ENCODE data around the gene SAC3D1. TPM values are rescaled to one million over a fixed set of nuclear protein-coding genes. Genes with fewer than 3 reads are reported as not detected.

Gene SAC3D1
- polyA plus RNA-seq, 2 of the 4 experiments (the other 2 are of a cell fraction), result 12.9 to 29.0 TPM

DNA sequence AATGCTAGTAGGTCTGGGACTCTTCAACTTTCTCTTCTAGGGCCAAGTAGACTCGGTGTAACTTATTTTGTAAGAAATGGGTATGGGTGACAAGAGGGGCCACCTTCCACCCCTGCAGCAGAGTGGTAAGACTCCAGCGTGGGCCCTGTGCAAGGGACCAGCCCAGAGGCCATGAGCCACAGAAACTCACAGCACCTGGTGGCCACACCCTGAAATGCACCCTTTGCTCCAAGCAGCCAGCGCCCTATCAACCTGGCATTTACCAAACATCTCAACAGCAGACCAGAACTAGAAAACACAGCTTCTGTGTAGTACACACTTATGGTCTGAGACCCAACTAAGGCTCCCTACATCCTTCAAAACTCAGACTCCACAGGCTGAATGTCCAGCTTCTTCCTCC is 37.1 kb downstream of the SAC3D1 start:
- 52% methylated on average over 3 of the region's 3 CpGs for WGBS (ENCODE audit: missing lambda C conversion rate)
- FAIRE-seq (no peak), ATAC-seq (peak; percentile 91 to 92), DNase-seq (ENCODE audit: low read depth in 1 of 2, low spot score in 1 of 2) (peak; percentile 69 to 77)
- Histone ChIP-seq H3K4me1 (peaks cover 29% of the 10 kb centered on the region), H3K9me3 (no peaks in the 10 kb centered on the region), H3K27ac (peak overlapping the region in 1 of 2 experiments; percentile 22; a peak in 1 of 6 replicates), H3K4me3 (no peak overlapping the region), H3K4me2 (0 out of 3 replicates have a peak overlapping the region, but pooled peaks have one; percentile 11)
- TF ChIP-seq, protein P1, sequence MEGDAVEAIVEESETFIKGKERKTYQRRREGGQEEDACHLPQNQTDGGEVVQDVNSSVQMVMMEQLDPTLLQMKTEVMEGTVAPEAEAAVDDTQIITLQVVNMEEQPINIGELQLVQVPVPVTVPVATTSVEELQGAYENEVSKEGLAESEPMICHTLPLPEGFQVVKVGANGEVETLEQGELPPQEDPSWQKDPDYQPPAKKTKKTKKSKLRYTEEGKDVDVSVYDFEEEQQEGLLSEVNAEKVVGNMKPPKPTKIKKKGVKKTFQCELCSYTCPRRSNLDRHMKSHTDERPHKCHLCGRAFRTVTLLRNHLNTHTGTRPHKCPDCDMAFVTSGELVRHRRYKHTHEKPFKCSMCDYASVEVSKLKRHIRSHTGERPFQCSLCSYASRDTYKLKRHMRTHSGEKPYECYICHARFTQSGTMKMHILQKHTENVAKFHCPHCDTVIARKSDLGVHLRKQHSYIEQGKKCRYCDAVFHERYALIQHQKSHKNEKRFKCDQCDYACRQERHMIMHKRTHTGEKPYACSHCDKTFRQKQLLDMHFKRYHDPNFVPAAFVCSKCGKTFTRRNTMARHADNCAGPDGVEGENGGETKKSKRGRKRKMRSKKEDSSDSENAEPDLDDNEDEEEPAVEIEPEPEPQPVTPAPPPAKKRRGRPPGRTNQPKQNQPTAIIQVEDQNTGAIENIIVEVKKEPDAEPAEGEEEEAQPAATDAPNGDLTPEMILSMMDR (IDR thresholded peaks at IDR 0.05), result peak; percentile 47
- TF ChIP-seq RCOR1 (IDR thresholded peaks at IDR 0.05; ENCODE audit: low read depth, low read length) (no peak), MYC (IDR thresholded peaks at IDR 0.05; ENCODE audit: borderline replicate concordance, low read length) (0 out of 2 replicates have a peak, but pooled peaks have one; percentile 49), HDAC2 (IDR thresholded peaks at IDR 0.05) (no peak), SMC3 (IDR thresholded peaks at IDR 0.05) (peak; percentile 55), RAD21 (conservative IDR thresholded peaks at IDR 0.05 in 1 of 2, IDR thresholded peaks at IDR 0.05 in 1 of 2) (peak; percentile 41 to 48; a peak in 3 of 5 replicates)
- ChIA-PET POLR2A (no interaction called here), CTCF (interaction anchor here (0.5 to 5.5 kb wide), 23 partner anchors 8 to 1862 kb away, joined by 3 to 35 read pairs (median 4); partner anchors contain the start of genes ARL2, NAALADL1 and PPP2R5B)

DNA sequence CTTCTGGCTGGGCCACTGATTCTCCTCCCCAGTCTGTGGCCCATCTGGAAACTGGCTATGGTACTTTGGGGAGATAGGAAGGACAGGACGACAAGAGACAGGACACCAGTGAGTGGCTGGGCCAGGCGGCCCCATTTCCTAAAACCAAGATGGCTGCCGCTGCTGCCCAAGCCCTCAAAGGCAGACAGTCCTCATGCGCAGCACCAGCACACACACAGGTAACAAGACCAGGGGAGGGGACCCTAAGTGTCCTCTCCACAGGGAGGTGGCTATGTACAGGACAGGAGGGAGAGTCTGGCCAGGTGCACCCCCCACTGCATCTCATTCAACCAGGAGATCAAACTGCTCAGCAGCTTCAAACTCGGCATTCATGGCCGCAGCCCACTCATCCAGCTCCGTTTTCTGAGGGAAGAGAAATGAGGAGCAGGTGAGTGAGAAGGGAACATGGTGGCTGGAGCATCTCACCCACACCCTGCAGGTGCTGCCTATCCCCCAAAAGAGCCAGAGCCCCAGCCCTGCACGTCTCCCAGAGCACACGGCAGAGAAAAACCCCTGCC is 37.9 kb downstream of the SAC3D1 start:
- TF ChIP-seq, protein P1 (IDR thresholded peaks at IDR 0.05), result no peak
- no peak for TF ChIP-seq ZFP36 (IDR thresholded peaks at IDR 0.05; ENCODE audit: borderline replicate concordance, partially characterized antibody)
- no peak for ATAC-seq
- Histone ChIP-seq H3K4me2 (0 out of 3 replicates have a peak overlapping the region, but pooled peaks have one; percentile 11), H3K4me3 (no peak overlapping the region), H3K27ac (peak overlapping the region in 1 of 2 experiments; percentile 22; a peak in 1 of 6 replicates), H3K9me3 (no peaks in the 10 kb centered on the region), H3K4me1 (peaks cover 29% of the 10 kb centered on the region)
- 84% methylated on average over 9 of the region's 9 CpGs for WGBS (ENCODE audit: missing lambda C conversion rate)
- DNase-seq (ENCODE audit: low read depth in 1 of 2, low spot score in 1 of 2), result no peak
- CTCF ChIA-PET, result interaction anchor here (0.5 to 5.5 kb wide), 19 partner anchors 9 to 1861 kb away, joined by 3 to 35 read pairs (median 4); partner anchors contain the start of genes ARL2, NAALADL1 and TM7SF2
- no peak for FAIRE-seq
- POLR2A ChIA-PET, result no interaction called here

DNA sequence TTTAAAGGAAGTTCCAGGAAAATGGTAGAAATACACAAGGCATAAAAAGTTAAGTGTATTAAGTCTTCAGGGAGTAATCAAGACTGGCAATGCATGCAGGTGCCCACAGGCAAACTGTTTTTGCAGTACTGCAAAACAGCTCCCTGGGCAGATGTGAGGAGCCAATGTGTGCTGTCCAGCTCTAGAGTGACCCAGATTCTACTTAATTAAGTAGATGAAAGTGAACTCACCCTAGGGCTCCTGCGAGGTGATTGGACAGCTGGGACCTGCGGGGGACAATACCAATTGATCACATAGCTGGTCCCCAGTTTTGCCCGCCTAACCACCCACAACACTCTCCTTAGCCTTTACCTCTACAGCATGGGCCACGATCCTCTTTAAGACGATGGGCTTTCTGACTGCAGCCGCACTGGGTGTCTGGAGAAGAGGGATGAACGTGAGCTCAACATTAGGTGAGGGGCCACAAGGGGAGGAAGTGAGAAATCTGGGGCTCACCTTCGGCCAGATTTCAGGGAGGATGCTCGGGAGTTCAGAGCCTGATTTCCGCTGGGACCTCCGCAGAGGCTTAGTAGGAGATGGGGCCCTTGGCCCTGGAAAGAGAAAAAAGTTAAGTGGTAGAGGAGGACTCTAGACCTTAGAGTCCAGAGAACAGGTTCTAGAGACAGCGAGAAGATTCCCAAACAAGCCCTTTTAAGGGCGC is 42.3 kb downstream of the SAC3D1 start:
- DNase-seq (ENCODE audit: low read depth in 1 of 2, low spot score in 1 of 2), result no peak
- Histone ChIP-seq H3K4me2 (peak overlapping the region; percentile 89), H3K4me3 (peak overlapping the region; percentile 82), H3K9me3 (no peaks in the 10 kb centered on the region), H3K4me1 (peaks cover 32% of the 10 kb centered on the region), H3K27ac (peak overlapping the region; percentile 85 to 90)
- CTCF ChIA-PET, result interaction anchor here (0.7 to 2.8 kb wide), 9 partner anchors 11 to 88 kb away, joined by 3 to 12 read pairs (median 4); partner anchors contain the start of genes ARL2, TM7SF2 and ZNHIT2
- 2% methylated on average over 13 of the region's 13 CpGs for WGBS (ENCODE audit: missing lambda C conversion rate)
- TF ChIP-seq CBX2 (IDR thresholded peaks at IDR 0.05; ENCODE audit: borderline replicate concordance, low read depth) (no peak), NPAS2 (CRISPR knock-in tag; IDR thresholded peaks at IDR 0.05; ENCODE audit: borderline replicate concordance) (no peak), POLR2A (IDR thresholded peaks at IDR 0.05; ENCODE audit: low read length) (no peak), RARB (CRISPR knock-in tag; IDR thresholded peaks at IDR 0.05) (no peak), RCOR1 (IDR thresholded peaks at IDR 0.05; ENCODE audit: low read depth, low read length) (no peak)
- POLR2A ChIA-PET, result no interaction called here
- ATAC-seq, result peak; percentile 4 to 12; a peak in 3 of 6 replicates
- no peak for FAIRE-seq
